OCI-LY3 (cell line): ENCODE measurements around the gene TBC1D32.

ENCODE experiments used
- H2AFZ ChIP-seq: fragments of 200-600, 300-600 bp; shearing (Covaris generic); 2 replicates; pipeline ENCODE4 v1.6.0; 2014; ENCODE audit warnings: antibody characterized with exemption, low read depth, low read length
- H3K27ac ChIP-seq: fragments of 200-600, 300-600 bp; sonication (generic); 2 replicates; pipeline ENCODE4 v1.5.1; 2014; ENCODE audit warnings: mild to moderate bottlenecking, low read length, moderate library complexity, mixed read lengths
- H3K27me3 ChIP-seq: fragments of 200-600, 300-600 bp; sonication (generic); 2 replicates; pipeline ENCODE4 v1.6.1; 2014; ENCODE audit warnings: low read depth, low read length, mixed read lengths
- H3K36me3 ChIP-seq: fragments of 200-600, 300-600 bp; sonication (generic); replicated peaks from 2 replicates; pipeline ENCODE3; 2014; ENCODE audit warnings: low read depth, low read length, mixed read lengths
- H3K4me1 ChIP-seq: fragments of 300-600, 200-600 bp; sonication (generic); 2 replicates; pipeline ENCODE4 v1.6.1; 2014; ENCODE audit warnings: low read length, mixed read lengths
- H3K4me2 ChIP-seq: fragments of 200-600, 300-600 bp; sonication (generic); 2 replicates; pipeline ENCODE4 v1.6.1; 2014; ENCODE audit warnings: low read length, mixed read lengths
- H3K4me3 ChIP-seq: fragments of 300-600, 200-600 bp; sonication (generic); 2 replicates; pipeline ENCODE4 v1.5.1; 2014; ENCODE audit warnings: antibody characterized with exemption, mild to moderate bottlenecking, low read length, moderate library complexity
- H3K79me2 ChIP-seq: fragments of 300-600, 200-600 bp; shearing (Covaris generic); 2 replicates; pipeline ENCODE4 v1.6.1; 2014; ENCODE audit warnings: mild to moderate bottlenecking, low read length, mixed read lengths
- H3K9ac ChIP-seq: fragments of 300-600, 200-600 bp; shearing (Covaris generic); 2 replicates; pipeline ENCODE4 v1.6.0; 2014; ENCODE audit warnings: mild to moderate bottlenecking, low read length, moderate library complexity
- H3K9me3 ChIP-seq: fragments of 200-600, 300-600 bp; shearing (Covaris generic); 2 replicates; pipeline ENCODE4 v1.6.1; 2014; ENCODE audit warnings: low read length, mixed read lengths; ENCODE audit not compliant: insufficient read depth
- H4K20me1 ChIP-seq: fragments of 200-600, 300-600 bp; sonication (generic); 2 replicates; pipeline ENCODE4 v1.6.1; 2016; ENCODE audit warnings: low read length, mixed read lengths; ENCODE audit not compliant: insufficient read depth
- EZH2phosphoT487 ChIP-seq: fragments of 200-600 bp; shearing (Covaris generic); IDR thresholded peaks from 2 replicates; pipeline ENCODE4 v1.6.1; 2018; ENCODE audit warnings: antibody characterized with exemption, mixed run types, low read depth
- TF ChIP-seq, protein P1 (sequence below): fragments of 200-600, 300-600 bp; sonication (generic); IDR thresholded peaks from 2 replicates; pipeline ENCODE4 v1.5.1; 2014; ENCODE audit warnings: antibody characterized with exemption, low read length, low read depth

Gene TBC1D32

DNA sequence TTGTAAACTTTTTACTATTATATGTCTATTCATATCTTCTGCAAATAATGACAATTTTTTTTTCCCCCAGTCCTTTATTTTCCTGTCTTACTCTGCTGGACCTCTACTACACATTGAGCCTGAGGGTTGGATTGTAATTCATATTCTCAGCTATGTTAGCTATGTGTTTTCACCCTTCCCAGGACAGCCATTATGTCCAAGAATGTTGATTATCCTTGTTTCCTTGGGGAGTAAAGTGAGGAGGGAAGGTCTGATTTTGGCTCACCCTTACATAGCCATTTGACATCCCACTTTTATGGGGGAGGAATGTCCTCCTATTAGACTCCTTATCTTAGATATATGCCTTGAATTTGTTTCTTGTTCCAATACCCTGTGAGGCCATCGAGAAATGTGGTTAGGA, 17.6 kb upstream of the TBC1D32 start:
- Histone ChIP-seq H3K79me2 (no peaks in the 10 kb centered on the region), H3K4me2 (no peak overlapping the region), H3K27me3 (no peaks in the 10 kb centered on the region), H2AFZ (no peak overlapping the region), H3K27ac (no peak overlapping the region), H3K9me3 (no peaks in the 10 kb centered on the region), H3K36me3 (no peaks in the 10 kb centered on the region), H3K9ac (no peak overlapping the region), H3K4me3 (no peak overlapping the region), H4K20me1 (no peaks in the 10 kb centered on the region), H3K4me1 (no peaks in the 10 kb centered on the region)
- TF ChIP-seq EZH2phosphoT487 = no peak
- TF ChIP-seq, protein P1, sequence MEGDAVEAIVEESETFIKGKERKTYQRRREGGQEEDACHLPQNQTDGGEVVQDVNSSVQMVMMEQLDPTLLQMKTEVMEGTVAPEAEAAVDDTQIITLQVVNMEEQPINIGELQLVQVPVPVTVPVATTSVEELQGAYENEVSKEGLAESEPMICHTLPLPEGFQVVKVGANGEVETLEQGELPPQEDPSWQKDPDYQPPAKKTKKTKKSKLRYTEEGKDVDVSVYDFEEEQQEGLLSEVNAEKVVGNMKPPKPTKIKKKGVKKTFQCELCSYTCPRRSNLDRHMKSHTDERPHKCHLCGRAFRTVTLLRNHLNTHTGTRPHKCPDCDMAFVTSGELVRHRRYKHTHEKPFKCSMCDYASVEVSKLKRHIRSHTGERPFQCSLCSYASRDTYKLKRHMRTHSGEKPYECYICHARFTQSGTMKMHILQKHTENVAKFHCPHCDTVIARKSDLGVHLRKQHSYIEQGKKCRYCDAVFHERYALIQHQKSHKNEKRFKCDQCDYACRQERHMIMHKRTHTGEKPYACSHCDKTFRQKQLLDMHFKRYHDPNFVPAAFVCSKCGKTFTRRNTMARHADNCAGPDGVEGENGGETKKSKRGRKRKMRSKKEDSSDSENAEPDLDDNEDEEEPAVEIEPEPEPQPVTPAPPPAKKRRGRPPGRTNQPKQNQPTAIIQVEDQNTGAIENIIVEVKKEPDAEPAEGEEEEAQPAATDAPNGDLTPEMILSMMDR = no peak

DNA sequence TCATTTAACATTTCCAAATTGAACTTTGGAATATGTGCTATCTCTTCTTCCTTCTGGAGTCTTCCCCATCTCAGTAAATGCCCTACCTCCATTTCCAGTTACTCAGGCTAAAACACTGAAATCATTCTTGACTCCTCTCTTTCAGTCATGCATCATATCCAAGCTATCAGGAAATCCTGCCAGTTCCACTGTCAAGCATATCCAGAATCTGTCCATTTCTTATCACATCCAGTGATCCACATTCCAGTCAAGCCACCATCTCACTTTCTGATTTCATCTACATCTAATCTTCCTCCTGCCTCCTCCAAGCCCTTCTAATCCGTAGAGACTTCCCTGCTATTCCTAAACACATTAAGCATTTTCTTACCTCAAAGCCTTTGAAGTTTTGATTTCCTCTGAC, 15.3 kb upstream of the TBC1D32 start:
- no peak overlapping the region for H3K4me3 ChIP-seq
- no peak overlapping the region for H2AFZ ChIP-seq
- TF ChIP-seq, protein P1 = no peak
- TF ChIP-seq EZH2phosphoT487 = no peak

DNA sequence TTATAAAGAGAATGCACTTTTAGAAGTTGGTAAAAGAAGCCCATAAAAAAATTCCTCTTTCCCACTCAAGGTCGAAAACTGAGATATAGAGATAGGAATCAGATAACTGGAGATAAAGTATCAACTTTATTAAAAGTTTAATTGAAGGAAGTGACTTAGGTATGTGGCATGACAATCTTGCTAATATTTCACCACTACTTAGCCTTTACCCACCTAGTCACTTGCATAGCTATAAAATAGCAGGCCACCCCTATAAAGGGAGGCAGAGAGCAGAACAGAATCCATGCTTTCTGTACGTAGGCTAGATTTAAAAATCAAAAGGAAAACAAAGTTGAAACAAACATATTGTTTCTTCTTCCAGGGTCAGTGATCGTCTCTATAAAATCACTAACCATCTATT, 13.2 kb upstream of the TBC1D32 start:
- no peaks in the 10 kb centered on the region for H3K9me3 ChIP-seq
- no peak overlapping the region for H3K27ac ChIP-seq
- no peaks in the 10 kb centered on the region for H3K36me3 ChIP-seq
- no peak overlapping the region for H3K4me3 ChIP-seq
- no peak overlapping the region for H3K9ac ChIP-seq
- H3K4me2 ChIP-seq = no peak overlapping the region
- no peaks in the 10 kb centered on the region for H4K20me1 ChIP-seq
- no peaks in the 10 kb centered on the region for H3K79me2 ChIP-seq
- TF ChIP-seq, protein P1 = no peak
- no peak for TF ChIP-seq EZH2phosphoT487
- H2AFZ ChIP-seq = no peak overlapping the region
- no peaks in the 10 kb centered on the region for H3K4me1 ChIP-seq
- no peaks in the 10 kb centered on the region for H3K27me3 ChIP-seq

More for the DNA sequence above, 15.3 kb upstream of the TBC1D32 start:
- no peak overlapping the region for H3K4me2 ChIP-seq
- H3K4me1 ChIP-seq = no peaks in the 10 kb centered on the region
- no peaks in the 10 kb centered on the region for H4K20me1 ChIP-seq
- no peak overlapping the region for H3K9ac ChIP-seq
- no peaks in the 10 kb centered on the region for H3K79me2 ChIP-seq
- H3K27ac ChIP-seq = no peak overlapping the region
- H3K36me3 ChIP-seq = no peaks in the 10 kb centered on the region
- H3K27me3 ChIP-seq = no peaks in the 10 kb centered on the region
- H3K9me3 ChIP-seq = no peaks in the 10 kb centered on the region

DNA sequence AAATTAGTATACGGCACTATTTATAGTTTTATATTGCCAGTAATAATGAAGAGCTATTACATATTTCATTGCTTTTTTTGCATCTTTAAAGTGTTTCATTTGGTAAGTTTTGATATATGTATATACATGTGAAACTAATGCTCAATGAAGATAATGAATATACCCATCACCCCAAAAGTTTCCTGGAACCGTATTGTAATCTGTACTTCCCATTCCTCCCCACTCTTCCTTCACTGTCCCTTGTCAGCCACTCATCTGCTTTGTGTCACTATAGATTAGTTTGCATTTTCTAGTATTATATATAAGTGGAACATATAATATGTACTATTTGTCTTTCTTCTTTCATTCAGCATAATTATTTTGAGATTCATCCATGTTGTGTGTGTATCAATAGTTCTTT, 10.3 kb upstream of the TBC1D32 start:
- Histone ChIP-seq H4K20me1 (no peaks in the 10 kb centered on the region), H3K27me3 (no peaks in the 10 kb centered on the region), H3K9me3 (no peaks in the 10 kb centered on the region), H2AFZ (no peak overlapping the region), H3K4me3 (no peak overlapping the region), H3K27ac (no peak overlapping the region), H3K4me2 (no peak overlapping the region), H3K36me3 (no peaks in the 10 kb centered on the region), H3K4me1 (no peaks in the 10 kb centered on the region), H3K9ac (no peak overlapping the region), H3K79me2 (no peaks in the 10 kb centered on the region)
- TF ChIP-seq, protein P1 = no peak
- TF ChIP-seq EZH2phosphoT487 = no peak
